Measurements from ENCODE around the gene MEG3. TPM values are rescaled to one million over a fixed set of nuclear protein-coding genes. Genes with fewer than 3 reads are reported as not detected.

The MEG3 gene
- total RNA-seq, 2 experiments from 2014 or later: not detected

DNA sequence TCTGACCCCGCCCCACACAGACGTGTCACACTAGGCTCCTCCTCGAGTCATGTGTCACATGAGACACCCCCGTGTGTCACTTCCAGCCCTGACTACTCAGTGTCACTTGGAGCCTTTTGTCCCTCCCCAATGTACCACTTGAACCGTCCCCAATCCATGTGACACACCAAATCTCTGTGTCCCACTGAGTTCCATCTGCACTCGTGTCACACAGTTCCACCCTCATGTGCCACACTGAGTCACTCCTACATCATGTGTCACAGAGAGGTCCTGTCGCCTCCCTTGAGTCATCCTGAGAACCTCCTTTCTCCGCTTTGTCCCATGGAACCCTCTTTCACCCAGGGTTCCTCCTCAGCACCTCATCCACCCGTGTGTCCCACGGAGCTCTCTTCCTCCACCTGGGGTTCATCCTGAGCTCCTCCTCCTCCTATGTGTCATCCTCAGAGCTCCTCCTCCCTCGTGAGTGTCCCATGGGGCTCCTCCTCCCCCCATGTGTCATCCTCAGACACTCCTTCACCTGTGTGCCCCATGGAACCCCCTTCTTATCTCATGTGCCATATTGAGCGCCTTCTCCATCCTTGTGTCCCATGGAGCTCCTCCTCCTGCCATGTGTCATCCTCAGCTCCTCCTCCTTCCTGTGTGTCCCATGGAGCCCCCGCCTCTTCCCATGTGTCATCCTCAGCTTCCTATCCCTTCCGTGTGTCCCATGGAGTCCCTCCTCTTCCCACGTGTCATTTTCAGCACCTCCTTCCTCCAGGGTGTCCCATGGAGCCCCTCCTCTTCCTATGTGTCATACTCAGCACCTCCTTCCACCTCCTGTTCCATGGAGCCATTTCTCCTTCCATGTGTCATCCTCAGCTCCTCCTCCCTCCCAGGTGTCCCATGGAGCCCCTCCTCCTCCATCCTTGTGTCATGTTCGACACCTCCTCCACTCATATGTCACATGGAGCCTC is 45.6 kb downstream of the MEG3 start:
- Mint-ChIP-seq H3K4me1 (ENCODE audit: low read depth) (no peaks in the 10 kb centered on the region), H3K27ac (no peak overlapping the region), H3K36me3 (ENCODE audit: low read depth) (no peaks in the 10 kb centered on the region), H3K9me3 (ENCODE audit: insufficient read depth) (no peaks in the 10 kb centered on the region), H3K4me3 (no peak overlapping the region), H3K27me3 (ENCODE audit: low read depth) (no peaks in the 10 kb centered on the region)
- CTCF ChIA-PET: no interaction called here
- POLR2A ChIA-PET: no interaction called here
- DNase-seq: no peak
- no peak for ATAC-seq

GRCh38 chr14:100872259-100873095 is 46.6 kb downstream of the MEG3 start:
- Mint-ChIP-seq H3K4me3 (no peak overlapping the region), H3K4me1 (ENCODE audit: low read depth) (no peaks in the 10 kb centered on the region), H3K36me3 (ENCODE audit: low read depth) (no peaks in the 10 kb centered on the region), H3K27ac (no peak overlapping the region), H3K27me3 (ENCODE audit: low read depth) (no peaks in the 10 kb centered on the region), H3K9me3 (ENCODE audit: insufficient read depth) (no peaks in the 10 kb centered on the region)
- peak; percentile 40 for ATAC-seq
- DNase-seq: no peak
- ChIA-PET CTCF (no interaction called here), POLR2A (no interaction called here)

DNA sequence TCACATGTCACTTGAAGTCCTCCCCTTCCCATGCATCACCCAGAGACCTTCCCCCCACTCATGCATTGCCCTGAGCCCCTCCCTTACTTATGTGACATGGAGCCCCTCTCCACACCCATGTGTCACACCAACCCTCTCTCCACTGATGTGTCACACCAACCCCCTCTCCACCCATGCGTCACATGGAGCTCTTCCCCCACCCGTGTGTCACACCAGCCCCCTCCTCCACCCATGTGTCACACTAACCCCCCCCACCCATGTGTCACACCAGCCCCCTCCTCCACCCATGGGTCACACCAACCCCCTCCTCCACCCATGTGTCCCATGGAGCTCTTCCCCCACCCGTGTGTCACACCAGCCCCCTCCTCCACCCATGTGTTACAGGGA is 47.2 kb downstream of the MEG3 start:
- POLR2A ChIA-PET: no interaction called here
- H3K36me3 Mint-ChIP-seq (ENCODE audit: low read depth): no peaks in the 10 kb centered on the region
- ATAC-seq (no peak), DNase-seq (no peak)
- no peak overlapping the region for H3K27ac Mint-ChIP-seq
- CTCF ChIA-PET: no interaction called here
- no peak overlapping the region for H3K4me3 Mint-ChIP-seq
- no peaks in the 10 kb centered on the region for H3K4me1 Mint-ChIP-seq (ENCODE audit: low read depth)
- H3K9me3 Mint-ChIP-seq (ENCODE audit: insufficient read depth): no peaks in the 10 kb centered on the region
- H3K27me3 Mint-ChIP-seq (ENCODE audit: low read depth): no peaks in the 10 kb centered on the region

GRCh38 chr14:100874051-100874410 is 48.1 kb downstream of the MEG3 start:
- H3K4me3 Mint-ChIP-seq: no peak overlapping the region
- H3K9me3 Mint-ChIP-seq (ENCODE audit: insufficient read depth): no peaks in the 10 kb centered on the region
- H3K4me1 Mint-ChIP-seq (ENCODE audit: low read depth): no peaks in the 10 kb centered on the region
- no peaks in the 10 kb centered on the region for H3K36me3 Mint-ChIP-seq (ENCODE audit: low read depth)
- H3K27ac Mint-ChIP-seq: no peak overlapping the region
- ChIA-PET POLR2A (no interaction called here), CTCF (no interaction called here)
- H3K27me3 Mint-ChIP-seq (ENCODE audit: low read depth): no peaks in the 10 kb centered on the region
- DNase-seq: no peak
- ATAC-seq: no peak

GRCh38 chr14:100874411-100875091 is 48.6 kb downstream of the MEG3 start:
- POLR2A ChIA-PET: interaction anchor here (0.7 kb wide), 1 partner anchor 8 kb away, joined by 3 read pairs; no protein-coding TSS in a partner anchor
- Mint-ChIP-seq H3K27ac (no peak overlapping the region), H3K4me3 (no peak overlapping the region), H3K9me3 (ENCODE audit: insufficient read depth) (no peaks in the 10 kb centered on the region), H3K4me1 (ENCODE audit: low read depth) (no peaks in the 10 kb centered on the region), H3K36me3 (ENCODE audit: low read depth) (no peaks in the 10 kb centered on the region), H3K27me3 (ENCODE audit: low read depth) (no peaks in the 10 kb centered on the region)
- DNase-seq: no peak
- no peak for ATAC-seq
- CTCF ChIA-PET: no interaction called here

DNA sequence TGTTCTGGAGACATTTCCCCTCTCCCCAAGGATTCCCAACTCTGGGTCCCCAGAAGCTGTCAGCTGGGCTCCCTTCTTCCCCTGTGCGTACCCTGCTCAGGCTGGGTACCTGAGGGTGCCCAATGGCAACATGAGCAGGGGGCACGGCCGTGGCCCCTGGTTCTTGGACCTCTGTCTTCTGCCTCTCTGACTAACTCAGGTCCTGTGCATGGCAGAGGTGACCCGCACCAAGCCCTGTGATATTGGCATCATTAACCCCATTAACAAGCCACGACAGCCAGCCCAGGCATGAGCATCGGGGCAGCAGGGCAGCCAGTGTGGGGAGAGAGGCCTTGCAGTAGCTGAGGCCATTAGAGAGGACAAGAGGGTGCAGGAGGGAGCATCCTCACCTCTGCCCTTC is 49.2 kb downstream of the MEG3 start:
- Mint-ChIP-seq H3K36me3 (ENCODE audit: low read depth) (no peaks in the 10 kb centered on the region), H3K4me1 (ENCODE audit: low read depth) (no peaks in the 10 kb centered on the region), H3K4me3 (no peak overlapping the region), H3K9me3 (ENCODE audit: insufficient read depth) (no peaks in the 10 kb centered on the region), H3K27ac (no peak overlapping the region), H3K27me3 (ENCODE audit: low read depth) (no peaks in the 10 kb centered on the region)
- no peak for ATAC-seq
- ChIA-PET POLR2A (interaction anchor here (0.7 kb wide), 1 partner anchor 9 kb away, joined by 3 read pairs; no protein-coding TSS in a partner anchor), CTCF (no interaction called here)
- DNase-seq: no peak

GRCh38 chr14:100875861-100876590 is 50.1 kb downstream of the MEG3 start:
- no peak for DNase-seq
- POLR2A ChIA-PET: no interaction called here
- no peak overlapping the region for H3K27ac Mint-ChIP-seq
- ATAC-seq: no peak
- CTCF ChIA-PET: no interaction called here
- H3K9me3 Mint-ChIP-seq (ENCODE audit: insufficient read depth): no peaks in the 10 kb centered on the region
- no peaks in the 10 kb centered on the region for H3K4me1 Mint-ChIP-seq (ENCODE audit: low read depth)
- no peaks in the 10 kb centered on the region for H3K36me3 Mint-ChIP-seq (ENCODE audit: low read depth)
- no peaks in the 10 kb centered on the region for H3K27me3 Mint-ChIP-seq (ENCODE audit: low read depth)
- no peak overlapping the region for H3K4me3 Mint-ChIP-seq

- DNase-seq (no peak), ATAC-seq (no peak)
- Mint-ChIP-seq H3K27ac (no peak overlapping the region), H3K9me3 (ENCODE audit: insufficient read depth) (peaks cover 4% of the 10 kb centered on the region), H3K4me1 (ENCODE audit: low read depth) (no peaks in the 10 kb centered on the region), H3K4me3 (no peak overlapping the region), H3K36me3 (ENCODE audit: low read depth) (no peaks in the 10 kb centered on the region), H3K27me3 (ENCODE audit: low read depth) (no peaks in the 10 kb centered on the region)
- ChIA-PET CTCF (interaction anchor here (1.1 kb wide), 1 partner anchor 13 kb away, joined by 3 read pairs; no protein-coding TSS in a partner anchor), POLR2A (no interaction called here)
Observed at GRCh38 chr14:100878271-100879146, 52.6 kb downstream of the MEG3 start.

DNA sequence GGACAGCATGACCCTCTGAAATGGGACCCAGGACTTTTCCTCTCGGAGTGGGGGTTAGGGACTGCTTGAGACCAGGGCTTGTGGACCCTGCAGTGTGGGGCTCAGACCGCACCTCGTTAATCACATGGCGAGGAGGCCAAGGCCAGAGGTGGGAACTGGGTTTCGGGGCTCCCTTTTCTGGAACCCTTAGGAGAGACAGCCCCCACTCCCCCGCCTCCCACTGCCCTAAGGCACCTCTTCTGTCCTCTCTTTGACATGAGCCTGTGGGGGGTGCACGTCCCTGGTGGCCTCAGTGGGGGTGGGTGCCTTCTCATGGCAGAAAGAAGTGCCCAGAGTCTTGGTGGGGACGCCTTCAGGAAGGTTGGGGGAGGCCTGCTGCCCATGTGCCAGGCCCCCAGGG is 53.3 kb downstream of the MEG3 start:
- DNase-seq (no peak), ATAC-seq (no peak)
- ChIA-PET CTCF (interaction anchor here (1.1 kb wide), 1 partner anchor 13 kb away, joined by 3 read pairs; no protein-coding TSS in a partner anchor), POLR2A (no interaction called here)
- Mint-ChIP-seq H3K27me3 (ENCODE audit: low read depth) (no peaks in the 10 kb centered on the region), H3K4me3 (no peak overlapping the region), H3K4me1 (ENCODE audit: low read depth) (no peaks in the 10 kb centered on the region), H3K27ac (no peak overlapping the region), H3K36me3 (ENCODE audit: low read depth) (no peaks in the 10 kb centered on the region), H3K9me3 (ENCODE audit: insufficient read depth) (peaks cover 4% of the 10 kb centered on the region)

- no peak for DNase-seq
- POLR2A ChIA-PET: no interaction called here
Observed at GRCh38 chr14:100879782-100880181, 53.9 kb downstream of the MEG3 start.

More at GRCh38 chr14:100879782-100880181, 53.9 kb downstream of the MEG3 start:
- H3K27ac Mint-ChIP-seq: no peak overlapping the region
- H3K4me1 Mint-ChIP-seq (ENCODE audit: low read depth): no peaks in the 10 kb centered on the region
- no peak overlapping the region for H3K4me3 Mint-ChIP-seq
- no peaks in the 10 kb centered on the region for H3K27me3 Mint-ChIP-seq (ENCODE audit: low read depth)
- CTCF ChIA-PET: no interaction called here
- no peaks in the 10 kb centered on the region for H3K36me3 Mint-ChIP-seq (ENCODE audit: low read depth)
- no peak for ATAC-seq
- peaks cover 4% of the 10 kb centered on the region for H3K9me3 Mint-ChIP-seq (ENCODE audit: insufficient read depth)

All from activated CD8-positive, alpha-beta T cell treated with anti-CD3 and anti-CD28 coated beads, Interleukin-2, amount 10 ng/mL, durations not matched to agents 7 days and 5 days (primary cell).